Measurements from ENCODE around the gene RAB40A.

Gene RAB40A

DNA sequence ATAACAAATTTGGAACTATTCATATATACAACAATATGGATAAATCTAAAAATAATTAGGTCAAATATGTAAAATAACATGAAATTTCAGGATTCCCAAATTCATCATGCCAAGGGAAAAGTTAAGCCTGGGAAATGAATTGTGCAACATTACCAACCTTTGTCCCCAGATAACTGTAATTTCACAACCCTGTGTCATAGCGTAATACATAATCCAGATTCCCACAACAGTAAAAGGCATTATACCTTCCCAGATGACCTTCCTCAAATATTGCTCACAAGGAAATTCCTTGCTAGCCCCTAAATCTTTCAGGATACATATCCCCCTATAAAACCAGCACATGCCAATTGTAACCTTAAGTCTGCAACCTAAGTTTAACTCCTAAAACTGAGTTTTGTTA, 32.9 kb upstream of the RAB40A start:
- no peak overlapping the region for H3K27ac ChIP-seq
- TF ChIP-seq, protein P1, sequence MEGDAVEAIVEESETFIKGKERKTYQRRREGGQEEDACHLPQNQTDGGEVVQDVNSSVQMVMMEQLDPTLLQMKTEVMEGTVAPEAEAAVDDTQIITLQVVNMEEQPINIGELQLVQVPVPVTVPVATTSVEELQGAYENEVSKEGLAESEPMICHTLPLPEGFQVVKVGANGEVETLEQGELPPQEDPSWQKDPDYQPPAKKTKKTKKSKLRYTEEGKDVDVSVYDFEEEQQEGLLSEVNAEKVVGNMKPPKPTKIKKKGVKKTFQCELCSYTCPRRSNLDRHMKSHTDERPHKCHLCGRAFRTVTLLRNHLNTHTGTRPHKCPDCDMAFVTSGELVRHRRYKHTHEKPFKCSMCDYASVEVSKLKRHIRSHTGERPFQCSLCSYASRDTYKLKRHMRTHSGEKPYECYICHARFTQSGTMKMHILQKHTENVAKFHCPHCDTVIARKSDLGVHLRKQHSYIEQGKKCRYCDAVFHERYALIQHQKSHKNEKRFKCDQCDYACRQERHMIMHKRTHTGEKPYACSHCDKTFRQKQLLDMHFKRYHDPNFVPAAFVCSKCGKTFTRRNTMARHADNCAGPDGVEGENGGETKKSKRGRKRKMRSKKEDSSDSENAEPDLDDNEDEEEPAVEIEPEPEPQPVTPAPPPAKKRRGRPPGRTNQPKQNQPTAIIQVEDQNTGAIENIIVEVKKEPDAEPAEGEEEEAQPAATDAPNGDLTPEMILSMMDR (conservative IDR thresholded peaks at IDR 0.05): no peak

GRCh38 chrX:103550415-103551051, 31.2 kb upstream of the RAB40A start:
- TF ChIP-seq, protein P1 (conservative IDR thresholded peaks at IDR 0.05): no peak

DNA sequence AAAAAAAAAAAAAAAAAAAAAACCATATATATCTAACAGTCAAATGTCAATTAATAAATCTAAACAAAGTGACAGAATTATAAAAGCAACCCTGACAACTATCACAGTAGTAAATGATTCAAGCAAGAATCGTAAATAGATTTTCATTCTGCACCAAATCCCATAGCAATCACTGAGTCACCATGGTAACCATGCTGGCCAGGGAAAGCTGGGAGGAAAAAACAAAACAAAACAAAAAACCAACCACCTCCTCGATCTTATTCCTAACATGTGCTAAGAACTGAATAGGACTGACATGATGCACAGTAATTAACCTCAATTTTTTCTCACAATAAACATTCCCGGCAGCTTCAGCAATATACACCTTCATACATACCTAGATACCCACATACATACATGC, 30.6 kb upstream of the RAB40A start:
- no peak overlapping the region for H3K27ac ChIP-seq
- TF ChIP-seq, protein P1 (conservative IDR thresholded peaks at IDR 0.05): no peak

More at GRCh38 chrX:103550415-103551051, 31.2 kb upstream of the RAB40A start:
- no peak overlapping the region for H3K27ac ChIP-seq

- TF ChIP-seq, protein P1 (conservative IDR thresholded peaks at IDR 0.05): no peak
- no peak overlapping the region for H3K27ac ChIP-seq
Observed at GRCh38 chrX:103540145-103540544, 20.9 kb upstream of the RAB40A start.

DNA sequence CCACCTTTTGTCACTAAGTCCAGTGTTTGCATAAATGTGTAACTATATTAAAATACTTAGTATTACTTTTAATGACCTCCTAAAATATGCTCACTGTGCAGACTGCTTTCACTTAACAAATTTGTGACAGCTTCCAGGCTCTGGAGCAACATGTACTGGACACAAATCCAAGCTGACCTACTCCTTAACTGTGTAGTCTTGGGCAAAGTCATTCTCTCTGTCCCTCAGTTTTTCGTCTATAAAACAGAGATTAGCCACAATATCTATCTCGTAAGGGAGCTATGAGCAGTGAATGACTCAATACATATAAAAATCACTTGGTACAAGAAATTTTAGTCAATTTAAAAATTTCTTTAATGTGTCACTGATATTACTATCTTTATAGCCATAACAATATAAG, 20.4 kb upstream of the RAB40A start:
- no peak overlapping the region for H3K27ac ChIP-seq
- TF ChIP-seq, protein P1 (conservative IDR thresholded peaks at IDR 0.05): no peak

- H3K27ac ChIP-seq: no peak overlapping the region
- TF ChIP-seq, protein P1 (conservative IDR thresholded peaks at IDR 0.05): no peak
Observed at GRCh38 chrX:103538728-103539127, 19.4 kb upstream of the RAB40A start.

GRCh38 chrX:103537871-103538387, 18.6 kb upstream of the RAB40A start:
- no peak overlapping the region for H3K27ac ChIP-seq
- TF ChIP-seq, protein P1 (conservative IDR thresholded peaks at IDR 0.05): no peak

Measured in VCaP (cell line).